Germinal center (tissue), 1 donor: ENCODE results near the gene CD37.

Experiments used
- DNase-seq: peaks from one replicate; pipeline ENCODE4 v3.0.0; 2012; ENCODE audit warnings: mixed read lengths, low spot score

Gene CD37

DNA sequence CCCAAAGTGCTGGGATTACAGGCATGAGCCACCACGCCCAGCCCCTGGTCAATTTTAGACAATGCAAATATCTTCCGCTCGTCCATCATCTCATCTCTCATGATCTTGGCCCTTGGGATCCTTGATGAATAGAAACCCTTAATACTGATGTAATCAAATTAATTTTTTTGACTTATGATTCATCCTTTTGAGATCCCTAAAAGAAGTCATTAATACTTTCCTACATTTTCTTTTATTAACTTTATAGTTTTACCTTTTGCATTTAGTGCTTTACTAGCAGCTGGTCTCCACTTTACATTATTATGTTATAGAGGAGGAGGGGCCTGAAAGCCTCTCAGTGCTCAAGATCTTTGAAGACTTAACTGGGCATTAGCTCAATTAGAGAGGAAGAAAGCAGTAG, 45.2 kb downstream of the CD37 start:
- DNase-seq: no peak

DNA sequence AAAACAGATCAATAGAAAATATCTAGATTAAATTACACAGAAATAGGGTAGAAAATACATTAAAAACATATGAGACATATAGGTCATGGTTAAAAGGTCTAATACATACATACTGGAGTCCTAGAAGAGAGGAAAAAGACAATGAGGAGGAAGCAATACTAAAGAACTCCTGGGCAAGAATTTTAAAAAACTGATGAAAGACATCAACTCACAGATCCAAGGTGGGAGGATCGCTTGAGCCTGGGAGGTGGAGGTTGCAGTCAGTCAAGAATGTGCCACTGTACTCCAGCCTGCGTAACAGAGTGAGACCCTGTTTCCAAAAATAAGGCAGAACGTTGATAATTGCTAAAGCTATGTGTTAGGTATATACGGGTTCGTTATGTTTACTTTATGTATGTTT, 47.4 kb downstream of the CD37 start:
- no peak for DNase-seq

DNA sequence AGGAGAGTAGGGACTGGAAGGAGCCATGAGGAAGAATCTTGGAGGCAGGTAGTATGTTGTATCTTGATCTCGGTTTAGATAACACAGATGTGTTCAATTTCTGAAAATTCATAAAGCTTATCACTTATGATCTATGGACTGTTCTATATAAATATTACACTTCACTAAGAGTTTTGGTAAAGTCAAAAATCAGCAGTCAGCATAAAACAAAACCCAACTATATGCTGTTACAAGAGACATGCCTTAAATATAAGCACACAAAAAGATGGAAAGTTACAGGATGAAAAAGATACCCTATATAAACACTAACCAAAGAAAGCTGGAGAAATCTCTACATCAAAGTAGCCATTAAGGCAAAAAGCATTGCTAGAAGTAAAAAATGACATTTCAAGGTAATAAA, 48.4 kb downstream of the CD37 start:
- no peak for DNase-seq

DNA sequence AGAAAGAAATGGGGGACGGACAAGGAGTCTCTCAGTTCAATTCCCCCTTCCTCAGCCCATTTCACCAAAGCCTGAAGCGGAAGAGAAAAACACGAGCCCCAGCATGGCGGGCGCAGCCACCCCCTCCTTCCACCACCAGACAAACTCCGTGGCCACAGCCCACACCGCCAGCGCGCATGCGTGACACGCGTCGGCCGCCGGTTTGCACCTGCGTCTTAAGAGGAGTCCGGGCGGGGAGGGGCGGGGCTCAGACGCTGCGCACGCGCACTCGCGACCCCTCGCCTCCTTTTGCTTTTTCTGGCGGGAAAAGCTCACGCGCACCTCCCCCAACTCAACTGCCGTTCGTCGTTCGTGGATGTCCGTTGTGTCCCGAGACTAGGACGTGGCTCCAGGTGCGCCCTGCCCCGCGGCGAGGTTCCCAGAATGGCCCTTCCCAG, 52.7 kb downstream of the CD37 start, which contains the start of gene KASH5:
TSS of gene KASH5 (plus strand) at position 314 of the 437 bp plus-strand sequence. CDS start 2,635 bp downstream, outside the sequence.
- peak; percentile 91 for DNase-seq

DNA sequence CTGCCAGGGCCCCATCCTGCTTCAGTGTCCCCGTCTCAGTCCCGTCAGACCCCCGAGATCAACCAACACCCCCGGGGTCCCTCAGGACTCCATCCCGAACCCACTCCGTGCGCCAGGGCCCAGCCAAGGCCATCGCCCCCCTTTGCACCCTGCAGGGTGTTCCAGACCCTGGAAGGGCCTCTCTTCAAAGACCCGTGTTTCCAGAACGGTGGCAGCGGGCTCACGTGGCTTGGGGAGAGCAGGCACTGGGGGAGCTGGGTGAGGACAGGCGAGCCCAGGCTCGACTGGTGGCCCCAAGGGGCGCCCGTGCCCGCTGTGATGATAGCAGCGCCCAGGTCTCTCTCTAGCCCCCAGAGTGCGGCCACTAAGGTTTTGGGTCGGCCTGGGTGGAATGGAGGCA, 54.2 kb downstream of the CD37 start:
- DNase-seq: no peak
